Measurements from ENCODE around the gene NKD1. TPM values are rescaled to one million over a fixed set of nuclear protein-coding genes. Genes with fewer than 3 reads are reported as not detected.

NKD1 gene
- total RNA-seq, 1 experiment from 2014 or later = 0.44 TPM

- ChIA-PET CTCF (no interaction called here), POLR2A (ENCODE audit: unreplicated experiment) (no interaction called here)
- Histone ChIP-seq H3K4me3 (no peak overlapping the region), H3K4me1 (replicated peaks; ENCODE audit: insufficient read depth) (no peaks in the 10 kb centered on the region), H3K9me3 (ENCODE audit: insufficient read depth, low read depth) (no peaks in the 10 kb centered on the region), H3K36me3 (ENCODE audit: low read depth) (no peaks in the 10 kb centered on the region), H3K27ac (no peak overlapping the region), H4K20me1 (ENCODE audit: insufficient read depth) (no peaks in the 10 kb centered on the region), H3F3A (ENCODE audit: insufficient read depth, low read depth) (no peaks in the 10 kb centered on the region), H3K79me2 (ENCODE audit: low read depth) (no peaks in the 10 kb centered on the region), H3K9me2 (ENCODE audit: insufficient read depth) (no peaks in the 10 kb centered on the region), H3K27me3 (ENCODE audit: insufficient read depth, low read depth) (no peaks in the 10 kb centered on the region), H2AFZ (no peak overlapping the region), H3K4me2 (no peak overlapping the region)
- no peak for DNase-seq
- intact Hi-C loops (cut with micrococcal nuclease; ENCODE audit: unreplicated experiment) = no loop called here
- no peak for TF ChIP-seq EZH2 (IDR thresholded peaks at IDR 0.05; ENCODE audit: low read depth)
- TF ChIP-seq, protein P1, sequence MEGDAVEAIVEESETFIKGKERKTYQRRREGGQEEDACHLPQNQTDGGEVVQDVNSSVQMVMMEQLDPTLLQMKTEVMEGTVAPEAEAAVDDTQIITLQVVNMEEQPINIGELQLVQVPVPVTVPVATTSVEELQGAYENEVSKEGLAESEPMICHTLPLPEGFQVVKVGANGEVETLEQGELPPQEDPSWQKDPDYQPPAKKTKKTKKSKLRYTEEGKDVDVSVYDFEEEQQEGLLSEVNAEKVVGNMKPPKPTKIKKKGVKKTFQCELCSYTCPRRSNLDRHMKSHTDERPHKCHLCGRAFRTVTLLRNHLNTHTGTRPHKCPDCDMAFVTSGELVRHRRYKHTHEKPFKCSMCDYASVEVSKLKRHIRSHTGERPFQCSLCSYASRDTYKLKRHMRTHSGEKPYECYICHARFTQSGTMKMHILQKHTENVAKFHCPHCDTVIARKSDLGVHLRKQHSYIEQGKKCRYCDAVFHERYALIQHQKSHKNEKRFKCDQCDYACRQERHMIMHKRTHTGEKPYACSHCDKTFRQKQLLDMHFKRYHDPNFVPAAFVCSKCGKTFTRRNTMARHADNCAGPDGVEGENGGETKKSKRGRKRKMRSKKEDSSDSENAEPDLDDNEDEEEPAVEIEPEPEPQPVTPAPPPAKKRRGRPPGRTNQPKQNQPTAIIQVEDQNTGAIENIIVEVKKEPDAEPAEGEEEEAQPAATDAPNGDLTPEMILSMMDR (conservative IDR thresholded peaks at IDR 0.05) = no peak
- BruUV-seq (replicated peaks) = no TSS peak
Observed at GRCh38 chr16:50580180-50580798, 32.1 kb downstream of the NKD1 start.

DNA sequence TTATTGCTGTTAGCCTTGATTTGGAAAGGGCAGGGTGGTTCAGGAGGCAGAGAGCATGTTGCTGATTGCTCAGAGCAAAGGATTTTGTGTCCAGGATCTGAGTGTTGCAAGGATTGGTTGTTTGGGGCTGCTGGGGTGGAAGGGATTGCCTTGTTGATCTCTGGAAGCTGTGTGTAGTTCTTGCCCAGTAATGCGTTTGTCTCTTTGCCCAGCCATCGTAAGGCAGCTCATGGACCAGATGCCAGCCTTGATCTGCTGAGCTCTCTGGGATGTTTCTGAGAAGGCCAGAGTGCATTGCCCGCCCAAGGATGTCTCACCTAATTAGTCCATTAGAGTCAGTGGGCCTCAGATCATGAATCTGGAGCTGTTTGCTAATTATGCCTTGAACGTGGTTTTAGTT, 33.6 kb downstream of the NKD1 start:
- ChIA-PET POLR2A (ENCODE audit: unreplicated experiment) (no interaction called here), CTCF (no interaction called here)
- Histone ChIP-seq H3F3A (ENCODE audit: insufficient read depth, low read depth) (no peaks in the 10 kb centered on the region), H3K9me3 (ENCODE audit: insufficient read depth, low read depth) (no peaks in the 10 kb centered on the region), H3K27me3 (ENCODE audit: insufficient read depth, low read depth) (no peaks in the 10 kb centered on the region), H3K9me2 (ENCODE audit: insufficient read depth) (no peaks in the 10 kb centered on the region), H4K20me1 (ENCODE audit: insufficient read depth) (no peaks in the 10 kb centered on the region), H3K4me3 (no peak overlapping the region), H3K4me1 (replicated peaks; ENCODE audit: insufficient read depth) (no peaks in the 10 kb centered on the region), H3K36me3 (ENCODE audit: low read depth) (no peaks in the 10 kb centered on the region), H3K4me2 (no peak overlapping the region), H3K27ac (no peak overlapping the region), H2AFZ (no peak overlapping the region), H3K79me2 (ENCODE audit: low read depth) (no peaks in the 10 kb centered on the region)
- no peak for TF ChIP-seq EZH2 (IDR thresholded peaks at IDR 0.05; ENCODE audit: low read depth)
- TF ChIP-seq, protein P1 (conservative IDR thresholded peaks at IDR 0.05) = no peak
- intact Hi-C loops (cut with micrococcal nuclease; ENCODE audit: unreplicated experiment) = no loop called here
- no TSS peak for BruUV-seq (replicated peaks)
- no peak for DNase-seq

DNA sequence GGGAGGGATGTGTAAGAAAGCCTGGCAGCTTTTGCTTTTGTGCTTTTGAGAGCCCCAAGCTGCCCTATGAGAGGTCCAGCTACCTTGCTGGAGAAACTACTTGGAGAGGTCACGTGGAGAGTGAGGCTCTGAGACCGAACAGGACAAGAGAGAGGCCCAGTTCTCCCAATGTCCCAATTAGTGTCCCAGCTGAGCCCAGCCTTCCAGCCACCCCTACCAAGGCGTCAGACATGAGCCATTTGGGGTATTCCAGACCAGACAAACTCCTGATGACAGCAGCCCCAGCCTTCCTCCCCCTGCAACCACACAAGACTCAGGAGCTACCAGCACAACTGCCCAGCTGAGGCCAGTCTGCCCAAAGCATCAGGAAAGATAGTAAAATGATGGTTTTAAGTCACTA, 35.0 kb downstream of the NKD1 start:
- no peak overlapping the region for H2AFZ ChIP-seq

More for the DNA sequence above, 35.0 kb downstream of the NKD1 start:
- no TSS peak for BruUV-seq (replicated peaks)
- Histone ChIP-seq H3K27me3 (ENCODE audit: insufficient read depth, low read depth) (no peaks in the 10 kb centered on the region), H3K4me1 (replicated peaks; ENCODE audit: insufficient read depth) (no peaks in the 10 kb centered on the region), H3K9me3 (ENCODE audit: insufficient read depth, low read depth) (no peaks in the 10 kb centered on the region), H3K27ac (no peak overlapping the region), H3K79me2 (ENCODE audit: low read depth) (no peaks in the 10 kb centered on the region), H3K36me3 (ENCODE audit: low read depth) (no peaks in the 10 kb centered on the region), H3K9me2 (ENCODE audit: insufficient read depth) (no peaks in the 10 kb centered on the region), H3K4me3 (no peak overlapping the region), H4K20me1 (ENCODE audit: insufficient read depth) (no peaks in the 10 kb centered on the region), H3F3A (ENCODE audit: insufficient read depth, low read depth) (no peaks in the 10 kb centered on the region), H3K4me2 (no peak overlapping the region)
- TF ChIP-seq, protein P1 (conservative IDR thresholded peaks at IDR 0.05) = no peak
- no peak for TF ChIP-seq EZH2 (IDR thresholded peaks at IDR 0.05; ENCODE audit: low read depth)
- ChIA-PET POLR2A (ENCODE audit: unreplicated experiment) (no interaction called here), CTCF (no interaction called here)
- no peak for DNase-seq
- intact Hi-C loops (cut with micrococcal nuclease; ENCODE audit: unreplicated experiment) = no loop called here
